Common myeloid progenitor, CD34-positive (primary cell): Measurements from ENCODE around the gene RNF187.

Experiments used
- CTCF ChIA-PET: fragments of 350-600 bp; sonication (Branson Sonifier 250); formaldehyde crosslinking; loops from one replicate; lab custom pipeline; 2021; ENCODE audit warnings: antibody characterized with exemption; lab: Charles Lee
- POLR2A ChIA-PET: fragments of 350-600 bp; sonication (Branson Sonifier 250); formaldehyde crosslinking; loops from one replicate; lab custom pipeline; 2021; ENCODE audit warnings: antibody characterized with exemption; lab: Charles Lee
- DNase-seq, 3 donors: peaks; one replicate each; pipeline versions ENCODE4 v3.0.0 to v3.0.0-alpha.2; 2013
- H3K27ac ChIP-seq, 2 experiments: 1 replicate in 1 of 2; 2 replicates in 1 of 2; pipeline ENCODE4 v1.7.0; 2013; ENCODE audit warnings: inconsistent platforms in 2 of 2, low read length in 2 of 2, mild to moderate bottlenecking in 2 of 2, low read depth in 1 of 2, moderate library complexity in 1 of 2; ENCODE audit not compliant: severe bottlenecking in 2 of 2, insufficient read depth in 1 of 2, poor library complexity in 1 of 2
- H3K27me3 ChIP-seq, 5 experiments: replicated peaks in 2 of 5; 1 replicate in 3 of 5; 2 replicates in 2 of 5; pipeline versions ENCODE4 v1.6.1 to v1.7.0; 2013; ENCODE audit warnings: low read length in 4 of 5, mild to moderate bottlenecking in 2 of 5, moderate library complexity in 2 of 5, inconsistent platforms in 1 of 5; ENCODE audit not compliant: insufficient read depth in 5 of 5, control insufficient read depth in 4 of 5
- H3K36me3 ChIP-seq, 4 experiments: 1 replicate in 2 of 4; 2 replicates in 2 of 4; pipeline versions ENCODE4 v1.6.1 to v1.7.0; 2013; ENCODE audit warnings: low read length in 3 of 4, control low read depth in 1 of 4, mild to moderate bottlenecking in 1 of 4; ENCODE audit not compliant: control insufficient read depth in 4 of 4, insufficient read depth in 4 of 4
- H3K4me1 ChIP-seq, 4 experiments: 1 replicate in 3 of 4; 2 replicates in 1 of 4; pipeline versions ENCODE4 v1.6.1 to v1.7.1; 2013; ENCODE audit warnings: low read length in 3 of 4, mild to moderate bottlenecking in 3 of 4, control low read depth in 1 of 4, inconsistent platforms in 1 of 4, moderate library complexity in 1 of 4; ENCODE audit not compliant: control insufficient read depth in 4 of 4, insufficient read depth in 4 of 4; ENCODE audit errors: control extremely low read depth in 1 of 4
- H3K4me3 ChIP-seq, 7 experiments: 1 replicate in 4 of 7; 2 replicates in 3 of 7; pipeline versions ENCODE4 v1.5.1 to v1.7.0; 2013; ENCODE audit warnings: mild to moderate bottlenecking in 7 of 7, low read length in 6 of 7, moderate library complexity in 6 of 7, inconsistent platforms in 2 of 7, low read depth in 2 of 7, control low read depth in 1 of 7; ENCODE audit not compliant: insufficient read depth in 4 of 7, control insufficient read depth in 1 of 7; ENCODE audit errors: extremely low read depth in 1 of 7
- H3K9me3 ChIP-seq, 5 experiments: 1 replicate in 4 of 5; 2 replicates in 1 of 5; pipeline versions ENCODE4 v1.6.1 to v1.7.1; 2013; ENCODE audit warnings: low read length in 4 of 5, mild to moderate bottlenecking in 2 of 5, inconsistent platforms in 1 of 5, low read depth in 1 of 5, moderate library complexity in 1 of 5; ENCODE audit not compliant: control insufficient read depth in 4 of 5, insufficient read depth in 2 of 5; ENCODE audit errors: control extremely low read depth in 1 of 5
- WGBS: methylation state at CpG from one replicate; pipeline ENCODE4 v1.1.5; 2013; ENCODE audit not compliant: insufficient coverage; 5-methylcytosine and 5-hydroxymethylcytosine counted together

Gene RNF187

GRCh38 chr1:228493141-228494043 lies 6.2 kb downstream of the RNF187 start:
- peaks cover 12 to 62% (median 45%) of the 10 kb centered on the region in 4 experiments for H3K36me3 ChIP-seq
- CTCF ChIA-PET = no interaction called here
- no peak overlapping the region for H3K4me3 ChIP-seq
- POLR2A ChIA-PET = no interaction called here
- H3K27me3 ChIP-seq = no peaks in the 10 kb centered on the region
- peaks cover 0 to 7% (median 6%) of the 10 kb centered on the region in 4 experiments for H3K4me1 ChIP-seq
- no peaks in the 10 kb centered on the region for H3K9me3 ChIP-seq
- no peak for DNase-seq
- WGBS = 97% methylated on average over 25 of the region's 28 CpGs
- H3K27ac ChIP-seq = no peak overlapping the region

- Histone ChIP-seq H3K4me3 (no peak overlapping the region), H3K4me1 (peaks cover 0 to 1% (median 0%) of the 10 kb centered on the region in 4 experiments), H3K27me3 (no peaks in the 10 kb centered on the region), H3K27ac (no peak overlapping the region), H3K36me3 (peaks cover 12 to 62% (median 45%) of the 10 kb centered on the region in 4 experiments), H3K9me3 (no peaks in the 10 kb centered on the region)
- ChIA-PET POLR2A (no interaction called here), CTCF (no interaction called here)
- WGBS = 93% methylated on average over 8 of the region's 9 CpGs
- no peak for DNase-seq
These were observed 6.8 kb downstream of the RNF187 start for GRCh38 chr1:228494044-228494353.

- POLR2A ChIA-PET = no interaction called here
- peaks cover 12 to 58% (median 43%) of the 10 kb centered on the region in 4 experiments for H3K36me3 ChIP-seq
- WGBS = 64% methylated on average over 2 of the region's 7 CpGs
These were observed 7.2 kb downstream of the RNF187 start for GRCh38 chr1:228494391-228494790.

GRCh38 chr1:228494970-228495853 lies 8.0 kb downstream of the RNF187 start:
- ChIA-PET CTCF (no interaction called here), POLR2A (no interaction called here)
- 95% methylated on average over 7 of the region's 15 CpGs for WGBS
- no peak overlapping the region for H3K4me3 ChIP-seq
- H3K4me1 ChIP-seq = peaks cover 4 to 6% (median 4%) of the 10 kb centered on the region in 4 experiments
- H3K36me3 ChIP-seq = peaks cover 12 to 50% (median 39%) of the 10 kb centered on the region in 4 experiments
- no peaks in the 10 kb centered on the region for H3K27me3 ChIP-seq
- H3K27ac ChIP-seq = no peak overlapping the region
- DNase-seq = no peak
- H3K9me3 ChIP-seq = no peaks in the 10 kb centered on the region

More at GRCh38 chr1:228494391-228494790, 7.2 kb downstream of the RNF187 start:
- Histone ChIP-seq H3K4me3 (no peak overlapping the region), H3K4me1 (no peaks in the 10 kb centered on the region), H3K27ac (no peak overlapping the region), H3K9me3 (no peaks in the 10 kb centered on the region), H3K27me3 (no peaks in the 10 kb centered on the region)
- CTCF ChIA-PET = no interaction called here
- DNase-seq = no peak

- Histone ChIP-seq H3K36me3 (peaks cover 8 to 41% (median 31%) of the 10 kb centered on the region in 4 experiments), H3K27me3 (no peaks in the 10 kb centered on the region), H3K9me3 (no peaks in the 10 kb centered on the region), H3K4me3 (no peak overlapping the region), H3K4me1 (peaks cover 4 to 15% (median 12%) of the 10 kb centered on the region in 4 experiments), H3K27ac (no peak overlapping the region)
- WGBS = 100% methylated on average over 1 of the region's 4 CpGs
- ChIA-PET CTCF (no interaction called here), POLR2A (no interaction called here)
- DNase-seq = no peak
These were observed 8.9 kb downstream of the RNF187 start for GRCh38 chr1:228496084-228496483.

GRCh38 chr1:228496494-228496893 lies 9.3 kb downstream of the RNF187 start:
- no CpG with 5 or more reads among the region's 3 CpGs for WGBS
- ChIA-PET CTCF (no interaction called here), POLR2A (no interaction called here)
- DNase-seq = no peak
- Histone ChIP-seq H3K9me3 (no peaks in the 10 kb centered on the region), H3K27ac (no peak overlapping the region), H3K36me3 (peaks cover 8 to 39% (median 30%) of the 10 kb centered on the region in 4 experiments), H3K4me1 (peaks cover 4 to 19% (median 16%) of the 10 kb centered on the region in 4 experiments), H3K27me3 (no peaks in the 10 kb centered on the region), H3K4me3 (no peak overlapping the region)
